Measurements from ENCODE around the gene FCGR3A.
"Not testable (repeated sequence)": the region's sequence is repeated elsewhere in the genome, so short reads cannot be mapped to it uniquely, and the experiment has no call there.

- TF ChIP-seq CTCF, POLR2A, POLR2AphosphoS5 (IDR thresholded peaks at IDR 0.05): not testable (repeated sequence)
Measured at GRCh38 chr1:161579856-161580507, 30.4 kb upstream of the FCGR3A start.

Measured in upper lobe of left lung (tissue), 4 donors.